ENCODE measurements around the gene USP17L28. TPM values are rescaled to one million over a fixed set of nuclear protein-coding genes. Genes with fewer than 3 reads are reported as not detected.
A peak's percentile ranks its signal among the peaks of the same experiment; 100 is the strongest.
"Not testable (repeated sequence)": the region's sequence is repeated elsewhere in the genome, so short reads cannot be mapped to it uniquely, and the experiment has no call there.

USP17L28 gene
- total and polyA plus RNA-seq, 9 donors: not detected

GRCh38 chr4:9379881-9380280, 31.2 kb downstream of the USP17L28 start:
- no CpG with 5 or more reads among the region's 1 CpG for whole genome bisulfite sequencing (ENCODE audit: insufficient coverage)
- H3K4me1 ChIP-seq (ENCODE audit: control insufficient read depth, insufficient read depth, low read length); DNase-seq; H3K27ac ChIP-seq (ENCODE audit: low read length); H3K36me3 ChIP-seq (ENCODE audit: control insufficient read depth, insufficient read depth, low read length); H3K9me3 ChIP-seq (replicated peaks; ENCODE audit: control insufficient read depth, low read depth, low read length); H3K27me3 ChIP-seq (ENCODE audit: control insufficient read depth, insufficient read depth, low read length); H3K4me3 ChIP-seq (ENCODE audit: low read length): not testable (repeated sequence)

GRCh38 chr4:9381012-9381534, 32.4 kb downstream of the USP17L28 start:
- peak overlapping the region; percentile 44 for H3K4me3 ChIP-seq (ENCODE audit: low read length)
- H3K4me1 ChIP-seq (ENCODE audit: control insufficient read depth, insufficient read depth, low read length); H3K9me3 ChIP-seq (replicated peaks; ENCODE audit: control insufficient read depth, low read depth, low read length); H3K27ac ChIP-seq (ENCODE audit: low read length); H3K27me3 ChIP-seq (ENCODE audit: control insufficient read depth, insufficient read depth, low read length); H3K36me3 ChIP-seq (ENCODE audit: control insufficient read depth, insufficient read depth, low read length): not testable (repeated sequence)
- peak; percentile 0 for DNase-seq
- 60% methylated on average over 19 of the region's 36 CpGs for WGBS (ENCODE audit: insufficient coverage)

GRCh38 chr4:9384126-9384525, 35.4 kb downstream of the USP17L28 start:
- H3K27ac ChIP-seq (ENCODE audit: low read length): no peak overlapping the region
- H3K9me3 ChIP-seq (replicated peaks; ENCODE audit: control insufficient read depth, low read depth, low read length): no peaks in the 10 kb centered on the region
- H3K4me1 ChIP-seq (ENCODE audit: control insufficient read depth, insufficient read depth, low read length): peaks cover 4% of the 10 kb centered on the region
- H3K4me3 ChIP-seq (ENCODE audit: low read length): no peak overlapping the region
- DNase-seq: no peak
- H3K27me3 ChIP-seq (ENCODE audit: control insufficient read depth, insufficient read depth, low read length): no peaks in the 10 kb centered on the region
- no peaks in the 10 kb centered on the region for H3K36me3 ChIP-seq (ENCODE audit: control insufficient read depth, insufficient read depth, low read length)
- no CpG with 5 or more reads among the region's 1 CpG for WGBS (ENCODE audit: insufficient coverage)

GRCh38 chr4:9389001-9389400, 40.3 kb downstream of the USP17L28 start:
- not testable (repeated sequence) for H3K9me3 ChIP-seq (replicated peaks; ENCODE audit: control insufficient read depth, low read depth, low read length); H3K27me3 ChIP-seq (ENCODE audit: control insufficient read depth, insufficient read depth, low read length); H3K27ac ChIP-seq (ENCODE audit: low read length); H3K4me1 ChIP-seq (ENCODE audit: control insufficient read depth, insufficient read depth, low read length); H3K36me3 ChIP-seq (ENCODE audit: control insufficient read depth, insufficient read depth, low read length); H3K4me3 ChIP-seq (ENCODE audit: low read length); DNase-seq
- WGBS (ENCODE audit: insufficient coverage): 86% methylated on average over 1 of the region's 2 CpGs

Other genes with a start within 250 kb of the USP17L28 start
- gene FAM90A26, start 178.5 kb upstream of the USP17L28 start, total RNA-seq: not detected
- not detected for gene FAM90A26, start 178.5 kb upstream of the USP17L28 start, polyA plus RNA-seq (ENCODE audit: insufficient read depth in 1 of 8, insufficient read length in 8 of 8, low replicate concordance in 1 of 8)
- not detected for gene USP17L10, start 138.2 kb upstream of the USP17L28 start, total RNA-seq
- gene USP17L10, start 138.2 kb upstream of the USP17L28 start, polyA plus RNA-seq (ENCODE audit: insufficient read depth in 1 of 8, insufficient read length in 8 of 8, low replicate concordance in 1 of 8): not detected
- not detected for gene USP17L11, start 133.5 kb upstream of the USP17L28 start, total RNA-seq
- gene USP17L11, start 133.5 kb upstream of the USP17L28 start, polyA plus RNA-seq (ENCODE audit: insufficient read depth in 1 of 8, insufficient read length in 8 of 8, low replicate concordance in 1 of 8): not detected
- not detected for gene USP17L12, start 128.7 kb upstream of the USP17L28 start, total RNA-seq
- gene USP17L12, start 128.7 kb upstream of the USP17L28 start, polyA plus RNA-seq (ENCODE audit: insufficient read depth in 1 of 8, insufficient read length in 8 of 8, low replicate concordance in 1 of 8): not detected
- not detected for gene USP17L13, start 124.0 kb upstream of the USP17L28 start, total RNA-seq
- gene USP17L13, start 124.0 kb upstream of the USP17L28 start, polyA plus RNA-seq (ENCODE audit: insufficient read depth in 1 of 8, insufficient read length in 8 of 8, low replicate concordance in 1 of 8): not detected
- gene USP17L15, start 114.5 kb upstream of the USP17L28 start, total RNA-seq: not detected
- not detected for gene USP17L15, start 114.5 kb upstream of the USP17L28 start, polyA plus RNA-seq (ENCODE audit: insufficient read depth in 1 of 8, insufficient read length in 8 of 8, low replicate concordance in 1 of 8)
- gene USP17L17, start 105.0 kb upstream of the USP17L28 start, total RNA-seq: not detected
- gene USP17L17, start 105.0 kb upstream of the USP17L28 start, polyA plus RNA-seq (ENCODE audit: insufficient read depth in 1 of 8, insufficient read length in 8 of 8, low replicate concordance in 1 of 8): not detected
- gene USP17L18, start 100.3 kb upstream of the USP17L28 start, total RNA-seq: not detected
- not detected for gene USP17L18, start 100.3 kb upstream of the USP17L28 start, polyA plus RNA-seq (ENCODE audit: insufficient read depth in 1 of 8, insufficient read length in 8 of 8, low replicate concordance in 1 of 8)
- gene USP17L19, start 95.5 kb upstream of the USP17L28 start, total RNA-seq: not detected
- gene USP17L19, start 95.5 kb upstream of the USP17L28 start, polyA plus RNA-seq (ENCODE audit: insufficient read depth in 1 of 8, insufficient read length in 8 of 8, low replicate concordance in 1 of 8): not detected
- not detected for gene USP17L20, start 90.8 kb upstream of the USP17L28 start, total RNA-seq
- gene USP17L20, start 90.8 kb upstream of the USP17L28 start, polyA plus RNA-seq (ENCODE audit: insufficient read depth in 1 of 8, insufficient read length in 8 of 8, low replicate concordance in 1 of 8): not detected
- gene USP17L21, start 86.0 kb upstream of the USP17L28 start, total RNA-seq: not detected
- not detected for gene USP17L21, start 86.0 kb upstream of the USP17L28 start, polyA plus RNA-seq (ENCODE audit: insufficient read depth in 1 of 8, insufficient read length in 8 of 8, low replicate concordance in 1 of 8)
- not detected for gene USP17L22, start 81.3 kb upstream of the USP17L28 start, total RNA-seq
- gene USP17L22, start 81.3 kb upstream of the USP17L28 start, polyA plus RNA-seq (ENCODE audit: insufficient read depth in 1 of 8, insufficient read length in 8 of 8, low replicate concordance in 1 of 8): not detected
- gene USP17L24, start 23.7 kb upstream of the USP17L28 start, total RNA-seq: not detected
- gene USP17L24, start 23.7 kb upstream of the USP17L28 start, polyA plus RNA-seq (ENCODE audit: insufficient read depth in 1 of 8, insufficient read length in 8 of 8, low replicate concordance in 1 of 8): not detected
- gene USP17L25, start 19.0 kb upstream of the USP17L28 start, total RNA-seq: not detected
- not detected for gene USP17L25, start 19.0 kb upstream of the USP17L28 start, polyA plus RNA-seq (ENCODE audit: insufficient read depth in 1 of 8, insufficient read length in 8 of 8, low replicate concordance in 1 of 8)
- gene USP17L26, start 14.2 kb upstream of the USP17L28 start, total RNA-seq: not detected
- gene USP17L26, start 14.2 kb upstream of the USP17L28 start, polyA plus RNA-seq (ENCODE audit: insufficient read depth in 1 of 8, insufficient read length in 8 of 8, low replicate concordance in 1 of 8): not detected
- gene USP17L5, start 9.5 kb upstream of the USP17L28 start, total RNA-seq: not detected
- gene USP17L5, start 9.5 kb upstream of the USP17L28 start, polyA plus RNA-seq (ENCODE audit: insufficient read depth in 1 of 8, insufficient read length in 8 of 8, low replicate concordance in 1 of 8): not detected
- gene USP17L27, start 4.7 kb upstream of the USP17L28 start, total RNA-seq: not detected
- gene USP17L27, start 4.7 kb upstream of the USP17L28 start, polyA plus RNA-seq (ENCODE audit: insufficient read depth in 1 of 8, insufficient read length in 8 of 8, low replicate concordance in 1 of 8): not detected
- gene USP17L29, start 4.7 kb downstream of the USP17L28 start, total RNA-seq: not detected
- not detected for gene USP17L29, start 4.7 kb downstream of the USP17L28 start, polyA plus RNA-seq (ENCODE audit: insufficient read depth in 1 of 8, insufficient read length in 8 of 8, low replicate concordance in 1 of 8)
- gene USP17L30, start 14.2 kb downstream of the USP17L28 start, total RNA-seq: not detected
- not detected for gene USP17L30, start 14.2 kb downstream of the USP17L28 start, polyA plus RNA-seq (ENCODE audit: insufficient read depth in 1 of 8, insufficient read length in 8 of 8, low replicate concordance in 1 of 8)
- not detected for gene DEFB131A, start 95.5 kb downstream of the USP17L28 start, total RNA-seq
- not detected for gene DEFB131A, start 95.5 kb downstream of the USP17L28 start, polyA plus RNA-seq (ENCODE audit: insufficient read depth in 1 of 8, insufficient read length in 8 of 8, low replicate concordance in 1 of 8)